T-helper 1 cell treated with Interleukin-12 subunit alpha and Interleukin-12 subunit beta and Interleukin-4 antibody, amounts not matched to agents 30 ng/mL and 1 ng/mL, for 36 hours (primary cell): ENCODE results near the gene CRACR2A. TPM values are rescaled to one million over a fixed set of nuclear protein-coding genes. Genes with fewer than 3 reads are reported as not detected.

Experiments used
- intact Hi-C: fragments of 100-400 bp; cut with micrococcal nuclease; formaldehyde crosslinking; loops from one replicate; pipeline ENCODE4 v1.15.1; 2024
- total RNA-seq: library from RNA; stranded (reverse); gene quantifications from 2 replicates; pipeline ENCODE4 v1.2.3, GENCODE V29; 2022

The CRACR2A gene
- total RNA-seq, 1 donor from 2014 or later, result 49.9 TPM

GRCh38 chr12:3574986-3575385, 177.9 kb downstream of the CRACR2A start:
- intact Hi-C loops, result no loop called here

GRCh38 chr12:3572560-3572959, 180.3 kb downstream of the CRACR2A start:
- intact Hi-C loops, result no loop called here

- intact Hi-C loops, result no loop called here
These were observed 181.2 kb downstream of the CRACR2A start for GRCh38 chr12:3571724-3572123.

GRCh38 chr12:3571323-3571722, 181.6 kb downstream of the CRACR2A start:
- intact Hi-C loops, result no loop called here

DNA sequence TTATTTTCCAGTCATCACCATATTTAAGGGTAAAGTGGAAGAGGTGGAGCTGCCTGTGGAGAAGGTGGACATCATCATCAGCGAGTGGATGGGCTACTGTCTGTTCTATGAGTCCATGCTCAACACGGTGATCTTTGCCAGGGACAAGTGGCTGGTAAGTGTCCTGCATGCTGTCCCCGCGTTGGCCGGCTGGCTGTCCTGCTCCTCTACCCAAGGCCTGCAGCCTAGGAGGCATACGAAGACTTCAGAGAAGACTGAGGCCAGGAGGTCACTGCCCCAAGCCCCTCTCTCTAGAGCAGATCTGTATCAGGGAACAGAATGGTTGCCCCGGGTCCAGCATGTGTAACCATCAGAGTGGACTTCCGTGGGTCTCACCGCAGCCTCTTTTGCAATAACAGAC, 184.2 kb downstream of the CRACR2A start:
- intact Hi-C loops, result no loop called here

DNA sequence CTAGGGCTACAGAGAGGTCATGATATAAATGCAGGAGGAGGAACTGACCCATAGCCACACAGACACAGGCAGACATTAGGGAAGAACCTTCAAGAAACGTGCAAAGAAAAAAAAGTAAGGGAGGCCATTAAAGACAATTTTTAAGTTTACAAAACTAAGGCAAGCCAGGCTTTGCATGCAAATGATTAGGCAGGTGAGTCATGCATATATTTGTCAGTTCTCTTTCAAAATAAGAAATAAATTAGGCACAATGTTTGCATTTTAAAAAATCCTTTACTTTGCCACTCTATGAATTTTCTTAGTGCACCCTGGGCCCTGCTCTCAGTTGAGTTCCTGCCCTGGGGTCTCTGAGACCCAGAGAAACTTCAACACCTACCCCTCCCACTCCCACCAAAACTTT, 186.9 kb downstream of the CRACR2A start:
- intact Hi-C loops, result no loop called here

Other genes with a start within 250 kb of the CRACR2A start
- 23.2 and 29.1 TPM in 2 replicates for gene PARP11, start 120.3 kb upstream of the CRACR2A start, total RNA-seq